ENCODE measurements around the gene SDK1.

- no peak for TF ChIP-seq MYB (IDR thresholded peaks at IDR 0.05; ENCODE audit: borderline replicate concordance, low read depth, low read length)
- no peak for TF ChIP-seq SP1 (IDR thresholded peaks at IDR 0.05; ENCODE audit: low read depth, low read length)
- no peak for TF ChIP-seq MXI1 (IDR thresholded peaks at IDR 0.05; ENCODE audit: low read depth, low read length)
- TF ChIP-seq BCLAF1 (IDR thresholded peaks at IDR 0.05), result no peak
- no peak for TF ChIP-seq ZBED1 (IDR thresholded peaks at IDR 0.05; ENCODE audit: borderline replicate concordance)
- no peak for TF ChIP-seq REST (IDR thresholded peaks at IDR 0.05; ENCODE audit: low read depth, low read length)
- no peak for TF ChIP-seq MTA2 (IDR thresholded peaks at IDR 0.05; ENCODE audit: low read depth)
- no peak for TF ChIP-seq POLR2AphosphoS5 (IDR thresholded peaks at IDR 0.05; ENCODE audit: low read length)
Observed at GRCh38 chr7:3882782-3883181, 581.7 kb downstream of the SDK1 start.

Data from GM12878 (cell line).